Measurements from ENCODE around the gene RHBDF1. TPM values are rescaled to one million over a fixed set of nuclear protein-coding genes. Genes with fewer than 3 reads are reported as not detected.

Gene RHBDF1
- total and polyA plus RNA-seq, 2 of the 13 experiments (the other 11 are each of a cell fraction or from before 2014, with no cell fraction given): 5.4 to 26.9 TPM

GRCh38 chr16:96935-97381 is 24.5 kb upstream of the RHBDF1 start:
- POLR2A ChIA-PET: interaction anchor here (0.5 to 2.0 kb wide), 3 partner anchors 27 to 263 kb away, joined by 3 to 11 read pairs (median 4); no protein-coding TSS in a partner anchor
- intact Hi-C loops (cut with micrococcal nuclease; ENCODE audit: unreplicated experiment): loop anchor here (1.0 kb wide), 1 partner anchor 32 kb away; no protein-coding TSS in a partner anchor
- Histone ChIP-seq H3K9ac (ENCODE audit: insufficient read depth, low read depth, low read length) (no peak overlapping the region), H3K4me2 (ENCODE audit: low read depth, low read length) (no peak overlapping the region), H3K27ac (ENCODE audit: extremely low read length, insufficient read depth, low read length) (no peak overlapping the region), H3K27me3 (ENCODE audit: control insufficient read depth in 1 of 2, insufficient read depth in 2 of 2, low read length in 2 of 2) (no peaks in the 10 kb centered on the region), H3K4me1 (ENCODE audit: insufficient read depth, low read length) (peaks cover 25% of the 10 kb centered on the region), H3K36me3 (replicated peaks in 1 of 2; ENCODE audit: control insufficient read depth in 1 of 2, insufficient read depth in 2 of 2, low read length in 2 of 2) (peaks cover 7 to 15% of the 10 kb centered on the region in 2 experiments; a peak in 4 of 5 replicates), H3K4me3 (replicated peaks in 1 of 3; ENCODE audit: insufficient read depth in 1 of 3, low read depth in 2 of 3, low read length in 3 of 3) (no peak overlapping the region), H3K79me2 (ENCODE audit: insufficient read depth, low read length) (no peaks in the 10 kb centered on the region), H2AFZ (ENCODE audit: low read length) (no peak overlapping the region), H3K9me3 (ENCODE audit: low read length) (no peaks in the 10 kb centered on the region), H4K20me1 (ENCODE audit: insufficient read depth, low read length) (no peaks in the 10 kb centered on the region)
- ATAC-seq (peak; percentile 79), DNase-seq (ENCODE audit: low spot score) (peak; percentile 81), FAIRE-seq (peak; percentile 63)
- no TSS peak for BruUV-seq (replicated peaks)
- in situ Hi-C loops (cut with HindIII; ENCODE audit: extremely low pct_ligation_motif_present, low pct_unique_long_range_greater_than_20kb): no loop called here
- CTCF ChIA-PET (ENCODE audit: low intra/inter-chr PET ratio, low total read pairs): interaction anchor here (0.7 to 7.9 kb wide), 6 partner anchors 10 to 34 kb away, joined by 3 to 155 read pairs (median 6); partner anchors contain the start of gene RHBDF1
- 54% methylated on average over 5 of the region's 11 CpGs for WGBS (ENCODE audit: low lambda C conversion rate)
- TF ChIP-seq ZNF639 (CRISPR knock-in tag; conservative IDR thresholded peaks at IDR 0.05) (no peak), ZNF124 (CRISPR knock-in tag; IDR thresholded peaks at IDR 0.05) (0 out of 2 replicates have a peak, but pooled peaks have one; percentile 56), ZNF616 (CRISPR knock-in tag; IDR thresholded peaks at IDR 0.05; ENCODE audit: low read depth) (no peak), SP1 (IDR thresholded peaks at IDR 0.05) (no peak), SP1 (CRISPR knock-in tag; IDR thresholded peaks at IDR 0.05) (peak; percentile 91), ZBED4 (CRISPR knock-in tag; IDR thresholded peaks at IDR 0.05; ENCODE audit: borderline replicate concordance) (peak; percentile 65; the same call in 1 of the 2 replicates), SIX4 (CRISPR knock-in tag; IDR thresholded peaks at IDR 0.05) (0 out of 2 replicates have a peak, but pooled peaks have one; percentile 25), CHD4 (IDR thresholded peaks at IDR 0.05; ENCODE audit: borderline replicate concordance, low read length) (no peak), ADNP (CRISPR knock-in tag; IDR thresholded peaks at IDR 0.05) (peak; percentile 98), IKZF1 (IDR thresholded peaks at IDR 0.05) (no peak), PATZ1 (CRISPR knock-in tag; IDR thresholded peaks at IDR 0.05) (peak; percentile 66; the same call in 1 of the 2 replicates)
- TF ChIP-seq, protein P1, sequence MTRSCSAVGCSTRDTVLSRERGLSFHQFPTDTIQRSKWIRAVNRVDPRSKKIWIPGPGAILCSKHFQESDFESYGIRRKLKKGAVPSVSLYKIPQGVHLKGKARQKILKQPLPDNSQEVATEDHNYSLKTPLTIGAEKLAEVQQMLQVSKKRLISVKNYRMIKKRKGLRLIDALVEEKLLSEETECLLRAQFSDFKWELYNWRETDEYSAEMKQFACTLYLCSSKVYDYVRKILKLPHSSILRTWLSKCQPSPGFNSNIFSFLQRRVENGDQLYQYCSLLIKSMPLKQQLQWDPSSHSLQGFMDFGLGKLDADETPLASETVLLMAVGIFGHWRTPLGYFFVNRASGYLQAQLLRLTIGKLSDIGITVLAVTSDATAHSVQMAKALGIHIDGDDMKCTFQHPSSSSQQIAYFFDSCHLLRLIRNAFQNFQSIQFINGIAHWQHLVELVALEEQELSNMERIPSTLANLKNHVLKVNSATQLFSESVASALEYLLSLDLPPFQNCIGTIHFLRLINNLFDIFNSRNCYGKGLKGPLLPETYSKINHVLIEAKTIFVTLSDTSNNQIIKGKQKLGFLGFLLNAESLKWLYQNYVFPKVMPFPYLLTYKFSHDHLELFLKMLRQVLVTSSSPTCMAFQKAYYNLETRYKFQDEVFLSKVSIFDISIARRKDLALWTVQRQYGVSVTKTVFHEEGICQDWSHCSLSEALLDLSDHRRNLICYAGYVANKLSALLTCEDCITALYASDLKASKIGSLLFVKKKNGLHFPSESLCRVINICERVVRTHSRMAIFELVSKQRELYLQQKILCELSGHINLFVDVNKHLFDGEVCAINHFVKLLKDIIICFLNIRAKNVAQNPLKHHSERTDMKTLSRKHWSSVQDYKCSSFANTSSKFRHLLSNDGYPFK (CRISPR knock-in tag; IDR thresholded peaks at IDR 0.05; ENCODE audit: borderline replicate concordance): peak; percentile 42; the same call in 1 of the 2 replicates
- TF ChIP-seq, protein P2, sequence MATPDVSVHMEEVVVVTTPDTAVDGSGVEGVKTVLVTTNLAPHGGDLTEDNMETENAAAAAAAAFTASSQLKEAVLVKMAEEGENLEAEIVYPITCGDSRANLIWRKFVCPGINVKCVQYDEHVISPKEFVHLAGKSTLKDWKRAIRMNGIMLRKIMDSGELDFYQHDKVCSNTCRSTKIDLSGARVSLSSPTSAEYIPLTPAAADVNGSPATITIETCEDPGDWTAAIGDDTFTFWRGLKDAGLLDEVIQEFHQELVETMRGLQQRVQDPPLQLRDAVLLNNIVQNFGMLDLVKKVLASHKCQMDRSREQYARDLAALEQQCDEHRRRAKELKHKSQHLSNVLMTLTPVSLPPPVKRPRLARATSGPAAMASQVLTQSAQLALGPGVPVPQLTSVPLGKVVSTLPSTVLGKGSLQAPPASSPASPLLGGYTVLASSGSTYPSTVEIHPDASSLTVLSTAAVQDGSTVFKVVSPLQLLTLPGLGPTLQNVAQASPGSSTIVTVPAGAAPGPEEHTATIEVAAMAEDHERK (CRISPR knock-in tag; IDR thresholded peaks at IDR 0.05; ENCODE audit: low read depth): no peak

All from HepG2 (cell line).